Measurements from ENCODE around the gene MAX.

The MAX gene

DNA sequence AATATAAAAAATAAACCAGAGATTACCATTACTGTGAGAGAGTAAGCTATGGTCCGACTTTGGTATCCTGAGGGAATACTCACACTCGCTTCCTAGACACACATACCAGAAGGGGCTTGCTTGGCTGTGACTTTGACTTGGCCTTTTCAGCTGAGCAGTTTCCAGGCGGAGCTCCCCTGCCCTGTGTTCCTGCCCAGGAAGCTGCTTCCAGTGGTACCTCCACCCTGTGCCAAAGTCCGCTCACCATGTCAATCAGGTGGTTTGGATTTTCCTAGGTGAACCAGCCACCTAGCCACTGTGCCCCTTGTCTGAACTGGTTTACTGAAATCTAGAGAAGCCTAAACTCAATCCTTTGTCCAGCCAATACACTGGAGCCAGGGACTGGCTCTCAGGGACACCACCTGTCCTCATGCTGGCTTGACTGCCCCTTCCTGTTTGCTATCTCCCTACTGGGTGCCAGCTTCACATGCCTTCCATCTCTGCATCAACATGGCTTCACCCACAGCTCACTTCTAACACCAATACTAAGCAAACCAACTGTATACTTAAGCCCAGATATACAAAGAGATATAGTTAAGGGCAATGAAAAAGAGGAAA lies 28.6 kb downstream of the MAX start:
- no peak for DNase-seq (ENCODE audit: low read depth in 3 of 3)

DNA sequence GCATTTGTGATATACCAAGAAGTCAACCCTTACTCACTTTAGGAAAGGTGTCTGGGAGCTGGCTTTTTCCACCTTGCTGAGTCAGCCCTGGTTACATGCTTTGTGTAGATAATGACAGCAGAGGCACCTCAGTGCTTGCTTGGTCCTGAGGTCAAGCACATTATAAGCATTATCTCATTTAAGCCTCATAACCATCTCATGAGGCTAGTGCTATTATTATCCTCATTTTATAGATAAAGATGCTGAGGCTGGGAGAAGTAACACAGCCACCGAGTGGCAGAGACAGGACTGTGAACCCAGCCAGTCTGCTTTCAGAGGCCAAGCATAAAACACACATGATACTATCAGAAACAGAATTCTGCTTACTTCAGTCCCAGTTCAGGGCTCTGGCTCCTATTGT lies 29.4 kb downstream of the MAX start:
- no peak for DNase-seq (ENCODE audit: low read depth in 3 of 3)

DNA sequence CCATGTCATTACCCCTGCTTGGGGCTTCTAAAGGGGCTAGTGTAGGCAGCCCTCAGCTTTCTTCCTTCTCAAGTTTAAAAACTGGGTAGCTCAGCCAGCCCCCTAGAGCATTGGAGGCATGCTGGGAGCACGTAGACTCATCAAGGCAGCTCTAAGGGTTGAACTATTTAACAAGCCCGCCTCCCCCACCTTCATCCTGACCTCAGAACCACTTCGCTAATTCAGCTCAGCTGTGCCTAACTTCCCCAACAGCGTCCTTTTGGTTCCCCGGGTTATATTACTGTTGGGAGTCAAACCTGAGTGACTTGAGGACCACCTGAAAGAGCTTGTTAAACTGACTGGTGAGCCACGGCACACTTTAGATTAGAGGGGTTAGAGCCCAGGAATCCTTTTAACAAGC lies 30.1 kb downstream of the MAX start:
- no peak for DNase-seq (ENCODE audit: low read depth in 3 of 3)

DNA sequence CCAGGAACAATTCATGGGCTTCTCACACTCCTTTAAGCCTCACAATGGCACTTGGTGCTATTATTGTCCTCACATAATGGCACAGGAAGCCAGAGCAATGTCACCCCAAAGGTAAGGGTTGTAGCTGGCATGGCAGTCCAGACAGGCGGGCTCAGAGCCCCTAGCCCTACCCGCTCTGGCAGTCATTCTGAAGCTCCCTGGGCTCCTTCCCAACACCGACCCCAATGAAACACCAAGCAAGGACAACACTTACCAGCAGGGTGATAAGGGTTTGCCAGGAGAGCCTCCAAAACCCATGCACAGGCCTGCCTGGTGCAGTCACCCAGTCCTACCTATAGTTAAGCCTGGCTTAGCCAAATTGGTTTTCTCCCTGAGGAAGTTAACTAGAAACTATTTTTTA lies 30.8 kb downstream of the MAX start:
- DNase-seq (ENCODE audit: low read depth in 3 of 3) = no peak

DNA sequence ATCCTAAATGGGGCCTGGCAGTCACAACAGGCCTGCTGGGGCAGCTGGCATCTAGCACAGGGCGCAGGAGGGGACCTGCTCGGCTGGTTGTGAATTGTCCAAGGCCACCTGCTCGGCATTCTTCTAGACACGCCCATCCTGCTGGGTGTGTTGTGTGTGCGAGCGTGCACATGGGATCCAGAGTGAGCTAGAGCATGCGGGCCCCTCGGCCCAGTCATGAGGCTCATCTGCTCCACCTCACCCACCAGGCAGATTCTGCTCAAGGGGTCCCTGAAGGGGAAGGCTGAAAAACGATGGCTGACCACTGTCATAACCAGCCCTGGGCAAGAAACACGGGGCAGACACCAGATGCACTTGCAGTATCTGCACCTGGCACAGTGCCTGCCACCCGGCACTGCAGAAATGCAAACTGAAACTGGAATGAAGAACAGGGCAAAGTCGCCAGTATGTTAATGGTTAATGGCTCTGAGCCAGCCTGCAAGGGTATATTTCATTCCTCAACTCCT lies 31.8 kb downstream of the MAX start:
- DNase-seq (ENCODE audit: low read depth in 3 of 3) = no peak

DNA sequence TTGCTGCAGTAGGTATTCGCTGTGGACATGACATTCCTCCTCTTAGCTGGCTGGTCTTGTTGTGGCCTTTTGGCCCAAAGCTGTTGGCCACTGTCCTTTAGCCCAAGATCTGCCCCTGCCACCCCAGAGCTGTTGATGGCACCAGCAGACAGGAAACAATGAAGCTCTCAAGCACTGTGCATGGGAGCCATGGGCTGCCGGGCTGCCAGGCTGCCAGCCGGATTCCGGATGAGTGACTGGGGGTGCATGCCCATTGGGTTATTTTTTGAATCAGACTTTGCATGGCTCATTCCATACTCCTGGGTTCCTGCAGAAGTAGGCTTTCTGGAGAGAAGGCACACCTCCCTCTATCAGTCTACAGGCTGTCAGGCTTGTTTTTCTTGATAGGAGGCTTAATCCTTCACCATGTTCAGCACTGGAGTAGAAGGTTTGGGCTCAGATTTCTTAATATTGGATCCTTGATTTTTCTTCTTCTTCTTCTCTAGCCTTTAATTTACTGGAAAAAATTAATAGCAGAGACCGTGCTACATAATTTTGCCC lies 32.4 kb downstream of the MAX start:
- no peak for DNase-seq (ENCODE audit: low read depth in 3 of 3)

DNA sequence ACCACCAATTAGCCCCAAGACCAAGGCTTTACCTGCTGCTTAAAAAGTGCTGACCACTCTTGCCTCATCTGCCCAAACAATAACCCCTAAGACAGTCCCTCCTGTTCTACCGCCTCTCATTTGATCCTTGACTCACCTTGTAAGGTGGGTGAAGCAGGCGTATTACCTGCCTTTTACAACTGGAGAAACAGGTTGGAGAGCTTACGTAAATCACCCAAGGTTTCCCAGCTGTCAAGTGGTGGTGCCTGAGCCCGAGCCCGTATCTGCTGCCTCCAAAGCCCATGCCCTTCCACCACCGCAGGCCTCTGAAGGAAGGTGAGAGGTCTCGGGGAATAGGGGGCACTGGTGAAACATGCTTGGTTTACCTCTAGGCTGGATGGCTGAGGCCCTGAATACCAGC lies 36.6 kb downstream of the MAX start:
- no peak for DNase-seq (ENCODE audit: low read depth in 3 of 3)

DNA sequence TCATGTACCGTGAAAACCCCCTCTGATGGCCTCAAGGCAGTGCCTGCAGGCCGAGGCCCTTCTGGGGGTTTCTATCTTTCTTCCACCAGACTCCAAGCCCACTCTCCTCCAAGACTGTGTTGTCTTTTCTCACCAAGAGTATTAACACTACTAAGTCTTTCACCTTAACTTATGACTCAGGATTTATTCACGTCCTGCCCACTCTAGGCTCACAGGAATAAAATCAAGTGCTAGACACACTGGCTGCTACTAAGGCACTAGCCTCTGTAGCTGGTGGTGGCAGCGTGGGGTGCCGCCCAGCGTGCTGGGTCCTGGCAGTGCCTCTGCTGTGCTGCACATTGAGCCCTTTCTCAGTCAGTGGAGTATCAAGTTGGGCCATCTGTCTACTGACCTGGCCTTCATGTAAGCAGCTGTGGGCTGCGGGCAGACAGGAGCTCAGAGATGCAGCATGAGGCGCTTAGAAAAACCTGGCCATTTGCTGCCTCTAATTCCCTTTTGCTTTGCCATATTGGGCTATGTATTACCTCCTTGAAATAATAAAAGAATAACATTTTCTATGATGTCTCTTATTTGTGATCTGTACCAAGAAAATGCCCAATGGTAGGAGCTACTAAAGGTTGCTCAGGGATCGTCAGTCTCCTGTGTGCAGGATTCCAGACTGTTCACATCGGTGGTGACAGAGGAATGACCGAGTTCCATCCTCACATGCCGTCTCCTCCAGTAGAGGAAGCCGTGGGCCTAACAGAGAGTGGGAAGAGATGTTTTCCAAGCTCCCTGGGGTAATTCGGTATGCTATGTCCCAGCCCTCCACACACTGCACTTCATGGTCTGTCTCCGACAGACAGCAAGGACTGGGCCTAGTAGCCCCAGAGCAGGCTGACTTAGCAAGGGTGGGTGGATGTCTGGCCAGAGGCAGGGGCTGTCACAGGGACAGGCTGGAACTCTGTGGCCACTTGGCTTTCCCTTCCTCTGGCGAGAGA lies 39.9 kb downstream of the MAX start:
- DNase-seq (ENCODE audit: low read depth in 3 of 3) = no peak

DNA sequence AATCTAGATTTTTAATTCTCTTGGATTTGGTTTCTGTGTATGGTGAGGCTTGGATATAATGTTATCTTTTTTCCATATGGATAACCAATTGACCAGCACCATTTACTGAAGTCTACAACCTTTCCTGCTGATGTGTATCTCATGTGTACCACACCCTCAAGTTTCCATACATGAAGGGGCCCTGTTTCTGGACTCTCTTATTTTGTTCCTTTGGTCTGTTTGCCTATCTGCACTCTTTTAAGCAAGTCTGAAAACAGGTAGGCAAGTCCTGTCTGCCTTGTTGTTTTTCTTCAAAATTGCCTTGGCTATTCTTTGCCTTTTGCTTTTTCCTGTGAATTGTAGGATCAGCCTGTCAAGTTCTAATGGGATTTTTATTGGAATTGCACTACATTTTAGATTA lies 44.6 kb downstream of the MAX start:
- DNase-seq (ENCODE audit: low read depth in 3 of 3) = no peak

DNA sequence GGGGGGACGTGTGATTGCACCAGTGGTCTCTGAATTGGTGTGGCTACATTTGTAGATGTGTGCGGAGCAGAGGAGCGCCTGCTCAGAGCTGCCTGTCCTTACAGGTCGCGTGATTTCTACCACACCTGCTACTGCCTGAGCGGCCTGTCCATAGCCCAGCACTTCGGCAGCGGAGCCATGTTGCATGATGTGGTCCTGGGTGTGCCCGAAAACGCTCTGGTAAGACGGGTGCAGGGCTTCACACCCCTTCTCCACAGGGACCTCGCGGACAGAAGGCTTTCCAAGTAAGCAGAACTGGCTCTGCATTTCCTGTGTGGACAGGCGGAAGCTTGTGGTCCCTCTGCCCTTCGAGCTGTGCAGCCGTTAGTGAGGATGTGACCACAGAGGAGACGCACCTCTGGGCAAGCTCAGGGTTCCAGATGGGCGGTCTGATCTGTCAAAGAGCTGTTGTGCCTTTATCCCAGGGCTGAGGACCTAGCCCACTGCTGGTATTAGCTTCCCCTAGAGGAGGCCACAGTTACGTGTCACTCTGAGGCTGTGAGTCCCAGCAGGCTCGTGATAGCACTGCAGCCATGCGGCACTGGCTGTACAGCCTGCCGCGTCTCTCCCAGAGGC lies 47.7 kb downstream of the MAX start:
- DNase-seq (ENCODE audit: low read depth in 3 of 3) = no peak

DNA sequence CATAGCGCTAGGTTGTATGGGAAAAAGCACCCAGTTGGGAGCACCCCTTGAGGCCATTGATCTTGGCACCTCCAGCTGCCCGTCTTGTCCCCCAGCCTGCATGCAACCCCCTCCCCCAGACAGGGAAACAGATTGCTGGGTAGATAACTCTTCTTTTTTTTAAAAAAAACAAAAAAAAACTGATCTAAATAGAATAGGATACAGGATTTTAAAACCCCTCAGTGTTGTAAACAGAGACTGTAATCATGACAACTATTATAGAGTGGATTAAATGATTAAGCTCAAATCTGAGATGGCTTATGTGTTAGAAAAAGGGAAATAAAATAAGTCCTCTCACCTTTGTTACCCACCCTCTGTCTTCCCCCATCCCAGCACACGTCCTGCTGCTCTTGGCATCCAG lies 48.9 kb downstream of the MAX start:
- no peak for DNase-seq (ENCODE audit: low read depth in 3 of 3)

DNA sequence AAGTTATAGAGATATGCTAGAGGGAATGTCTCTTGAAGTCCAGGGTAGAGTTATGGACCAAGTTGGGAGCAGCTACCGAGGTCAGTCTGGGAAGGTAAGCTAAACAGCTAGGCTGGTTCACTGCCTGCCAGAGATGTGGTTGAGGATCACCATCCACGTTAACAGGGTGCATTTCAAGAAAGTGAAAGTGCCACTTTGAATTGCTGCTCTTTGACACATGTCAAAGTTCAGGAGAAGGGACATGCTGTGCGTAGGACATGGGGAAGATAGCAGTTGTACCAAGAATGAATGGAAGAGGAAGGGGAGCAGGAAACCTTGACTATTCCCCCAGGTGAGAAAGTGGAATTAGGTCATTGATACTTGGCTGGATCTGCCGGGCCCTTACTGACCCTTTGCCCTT lies 49.5 kb downstream of the MAX start:
- DNase-seq (ENCODE audit: low read depth in 3 of 3) = no peak

DNA sequence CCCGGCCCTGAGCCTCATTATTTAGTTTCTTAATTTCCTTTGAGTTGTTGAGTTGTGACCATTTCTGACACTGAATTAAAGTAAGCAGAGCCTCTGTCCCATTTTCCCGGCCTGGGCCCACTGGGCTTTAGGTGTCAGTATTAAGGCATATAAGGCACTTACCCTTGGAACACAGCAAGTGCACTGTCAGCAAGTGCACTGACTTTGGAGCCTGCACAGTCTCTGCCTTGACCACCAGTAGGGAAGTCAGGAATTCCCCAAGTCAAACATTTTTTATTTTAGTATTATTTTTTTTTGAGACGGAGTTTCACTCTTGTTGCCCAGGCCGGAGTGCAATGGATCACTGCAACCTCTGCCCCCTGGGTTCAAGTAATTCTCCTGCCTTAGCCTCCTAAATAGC lies 56.6 kb downstream of the MAX start:
- DNase-seq (ENCODE audit: low read depth in 3 of 3) = no peak

DNA sequence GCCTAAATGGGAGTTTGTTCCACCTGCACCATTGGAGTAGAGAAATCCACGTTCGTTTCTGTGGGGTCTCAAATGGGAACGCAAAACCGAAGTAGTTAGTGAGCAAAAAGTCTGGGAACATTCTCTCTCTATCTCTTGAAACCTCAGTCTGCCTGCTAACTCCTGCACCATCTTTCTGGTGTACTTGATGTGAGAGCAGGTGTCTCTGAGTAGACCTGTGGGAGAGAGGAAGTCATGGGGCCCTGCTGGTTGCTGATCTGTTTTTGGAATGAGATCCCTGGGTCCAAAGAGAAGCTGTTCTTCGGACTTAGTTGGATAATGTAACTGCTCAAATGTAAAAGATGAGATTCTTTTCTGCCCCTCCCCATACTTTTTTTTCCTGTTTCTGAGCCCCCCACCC lies 57.3 kb downstream of the MAX start:
- no peak for DNase-seq (ENCODE audit: low read depth in 3 of 3)

DNA sequence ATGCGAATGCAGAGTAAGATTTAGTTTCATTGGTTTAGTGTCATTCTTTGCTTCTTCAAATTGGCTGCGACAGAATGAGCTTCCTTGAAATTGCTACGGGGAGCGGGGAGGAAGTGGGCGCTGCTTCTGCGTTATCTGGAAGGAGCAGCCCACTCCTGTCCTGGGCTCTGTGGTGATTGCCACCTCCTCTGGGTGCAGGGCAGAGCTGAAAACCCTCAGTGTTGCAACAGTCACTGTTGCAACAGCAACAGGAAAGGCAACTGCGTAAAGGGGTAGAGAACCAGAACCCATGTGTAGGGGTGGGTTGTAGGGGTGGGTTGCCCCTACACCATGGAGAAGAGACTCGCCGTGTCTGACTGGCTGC lies 57.7 kb downstream of the MAX start:
- no peak for DNase-seq (ENCODE audit: low read depth in 3 of 3)

DNA sequence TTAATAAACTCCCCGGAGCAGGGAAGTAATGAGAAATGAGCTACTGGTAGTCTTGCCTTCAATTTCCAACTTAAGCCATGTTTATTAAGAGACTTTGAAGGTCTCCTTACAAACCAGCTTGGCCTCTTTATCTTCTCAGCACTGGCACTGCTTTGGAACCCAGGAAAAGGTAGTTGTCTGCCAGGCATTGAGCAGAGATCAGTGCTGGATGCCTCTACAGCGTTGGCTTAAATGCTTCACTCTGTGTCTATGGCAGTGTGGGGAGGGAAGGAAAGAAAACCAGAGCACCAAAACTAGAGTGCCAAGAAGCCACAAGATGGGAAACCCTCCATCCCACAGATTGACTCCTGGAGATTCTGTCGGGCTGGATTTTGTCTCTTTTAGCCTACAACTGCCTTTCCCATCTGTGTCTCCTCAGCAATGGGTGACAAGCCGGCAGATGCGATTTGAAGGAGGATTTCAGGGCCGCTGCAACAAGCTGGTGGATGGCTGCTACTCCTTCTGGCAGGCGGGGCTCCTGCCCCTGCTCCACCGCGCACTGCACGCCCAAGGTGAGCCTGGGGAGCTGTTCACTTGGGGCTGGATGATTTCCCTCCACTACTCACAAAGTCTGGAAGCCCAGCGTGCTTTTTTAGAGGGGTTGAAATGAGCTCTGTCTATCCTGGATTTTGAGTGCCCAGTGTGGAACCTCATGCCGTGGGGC lies 58.3 kb downstream of the MAX start:
- no peak for DNase-seq (ENCODE audit: low read depth in 3 of 3)

DNA sequence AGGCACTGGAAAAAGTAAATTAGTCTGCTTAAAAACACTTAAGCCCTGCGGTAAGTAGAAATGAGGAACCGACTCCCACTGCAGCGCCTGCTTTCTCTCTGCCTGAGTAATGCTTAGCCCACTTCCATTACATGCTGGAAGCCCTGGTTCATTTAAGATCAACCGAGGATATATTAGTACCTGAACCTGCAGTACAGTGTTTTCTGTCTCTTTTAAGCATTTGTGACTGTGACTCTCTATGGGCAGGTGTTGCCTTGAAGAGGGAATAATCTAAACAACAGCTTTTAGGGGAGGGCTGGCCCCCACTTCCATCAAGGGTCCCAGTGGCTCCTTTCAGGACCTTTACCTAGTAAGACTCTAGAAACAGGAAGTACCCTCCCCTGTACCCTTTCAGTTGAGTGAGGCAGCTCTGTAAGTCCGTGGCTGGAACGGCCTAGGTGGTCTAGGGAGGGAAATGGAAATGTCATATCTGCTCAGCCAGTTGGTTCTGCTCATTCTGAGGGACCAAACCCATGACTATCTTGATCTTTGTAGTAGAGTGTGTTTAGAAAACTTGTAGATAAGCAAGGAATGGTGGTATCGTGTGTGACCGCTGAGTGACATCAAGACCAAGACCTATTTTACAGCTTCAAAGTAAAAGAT lies 59.5 kb downstream of the MAX start:
- DNase-seq (ENCODE audit: low read depth in 3 of 3) = no peak

DNA sequence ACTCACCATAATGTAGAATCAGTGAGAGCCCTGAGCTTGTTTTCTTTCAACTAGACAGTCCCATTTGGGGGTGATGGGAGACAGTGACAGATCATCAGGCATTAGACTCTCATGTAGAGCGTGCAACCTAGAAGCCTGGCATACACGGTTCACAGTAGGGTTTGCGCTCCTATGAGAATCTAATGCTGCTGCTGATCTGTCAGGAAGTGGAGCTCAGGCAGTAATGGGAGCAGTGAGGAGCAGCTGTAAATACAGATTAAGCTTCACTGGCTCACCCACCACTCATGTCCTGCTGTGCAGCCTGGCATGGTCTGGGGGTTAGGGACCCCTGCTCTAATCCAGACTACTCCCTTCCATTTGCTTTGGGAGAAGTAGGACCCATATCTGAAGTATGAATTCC lies 60.0 kb downstream of the MAX start:
- no peak for DNase-seq (ENCODE audit: low read depth in 3 of 3)

DNA sequence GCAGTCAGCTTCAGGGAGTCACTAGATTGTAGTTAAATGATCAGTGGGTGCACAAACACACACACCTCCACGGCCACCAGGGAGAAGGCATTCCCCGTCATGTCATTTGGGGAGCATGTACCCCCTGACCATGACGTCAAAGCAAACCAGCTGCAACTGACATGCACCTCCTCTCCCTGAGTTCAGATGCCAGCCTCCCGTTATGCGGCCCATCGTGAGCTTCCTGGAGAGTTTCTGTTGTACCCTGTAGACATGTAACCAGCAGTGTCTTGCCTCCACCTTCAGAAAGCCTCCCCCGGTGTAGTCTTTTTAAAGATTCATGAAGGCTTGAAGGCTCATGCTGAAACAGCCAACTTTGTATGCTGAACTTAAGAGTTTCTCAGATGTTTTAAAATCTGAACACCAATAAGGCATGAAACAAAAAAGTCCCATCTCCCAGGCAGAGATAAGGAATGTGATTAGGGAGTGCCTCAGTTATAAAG lies 60.8 kb downstream of the MAX start:
- DNase-seq (ENCODE audit: low read depth in 3 of 3) = no peak

DNA sequence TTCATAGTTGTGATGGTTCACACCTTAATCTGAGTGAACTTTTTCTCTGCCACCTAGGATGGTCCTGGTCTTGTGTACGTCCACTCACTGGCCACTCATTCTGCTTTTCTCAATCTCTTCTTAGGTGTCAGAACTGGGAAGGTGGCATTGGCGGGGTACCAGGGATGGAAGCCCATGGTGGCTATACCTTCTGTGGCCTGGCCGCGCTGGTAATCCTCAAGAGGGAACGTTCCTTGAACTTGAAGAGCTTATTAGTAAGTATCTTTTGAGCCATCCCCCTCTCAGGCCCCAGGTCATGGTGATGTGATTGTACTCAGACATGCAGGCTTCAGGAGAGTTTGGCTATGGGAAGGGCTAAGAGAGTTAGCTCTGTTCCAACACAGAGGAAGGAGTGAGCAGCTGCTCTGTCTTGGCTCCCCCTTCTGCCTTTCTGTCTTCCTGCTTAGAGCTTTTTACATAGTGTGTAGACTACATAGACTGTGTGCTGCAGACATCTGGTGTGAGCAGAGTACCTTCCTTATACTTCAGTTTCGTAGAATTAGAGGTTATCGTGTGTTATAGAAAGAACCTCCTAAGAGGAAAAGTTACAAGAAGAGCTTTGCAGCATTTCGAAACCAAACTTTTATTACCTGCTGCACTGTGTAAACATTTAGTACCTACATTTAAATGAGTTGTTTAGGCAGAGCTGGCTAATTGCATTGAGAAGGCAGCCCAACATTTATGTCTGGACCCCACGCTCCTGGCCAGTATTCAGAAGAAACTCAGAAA lies 61.5 kb downstream of the MAX start:
- no peak for DNase-seq (ENCODE audit: low read depth in 3 of 3)

DNA sequence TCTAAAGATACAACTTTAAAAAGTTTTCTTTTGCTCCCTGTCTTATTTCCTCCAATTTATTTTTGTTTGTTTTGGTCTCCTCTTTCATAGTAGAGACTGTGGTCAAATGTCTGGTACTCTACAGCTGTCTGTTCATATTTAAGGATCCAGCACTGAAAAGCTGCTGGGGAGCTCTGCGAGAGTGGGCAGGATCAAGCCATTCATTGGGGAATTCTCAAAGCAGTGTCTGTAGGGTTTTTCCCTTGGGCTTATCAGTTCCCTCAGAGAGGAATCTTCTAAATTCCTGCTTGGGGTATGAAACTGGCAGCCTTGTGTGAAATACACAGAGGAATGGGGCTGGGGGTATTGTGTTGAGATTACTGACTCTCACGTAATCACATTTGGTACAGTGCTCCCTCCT lies 63.4 kb downstream of the MAX start:
- DNase-seq (ENCODE audit: low read depth in 3 of 3) = no peak
